Karpas-422 (cell line): ENCODE data around the gene ROBO2. TPM values are rescaled to one million over a fixed set of nuclear protein-coding genes. Genes with fewer than 3 reads are reported as not detected.
A peak's percentile ranks its signal among the peaks of the same experiment; 100 is the strongest.

ENCODE experiments used
- DNase-seq: peaks from one replicate; pipeline ENCODE4 v3.0.0-alpha.2; 2015
- H2AFZ ChIP-seq: fragments of 200-600 bp; sonication (generic); 2 replicates; pipeline ENCODE4 v1.6.1; 2014; ENCODE audit warnings: antibody characterized with exemption, low read length, mixed read lengths
- H3K27ac ChIP-seq: fragments of 200-600 bp; sonication (generic); 2 replicates; pipeline ENCODE4 v1.5.1; 2014; ENCODE audit warnings: mild to moderate bottlenecking, low read length, moderate library complexity
- H3K27me3 ChIP-seq: fragments of 200-600 bp; sonication (generic); 2 replicates; pipeline ENCODE4 v1.6.1; 2014; ENCODE audit warnings: low read length, mixed read lengths
- H3K36me3 ChIP-seq: fragments of 200-600 bp; sonication (generic); 2 replicates; pipeline ENCODE4 v1.6.1; 2014; ENCODE audit warnings: low read length, mixed read lengths; ENCODE audit not compliant: insufficient read depth
- H3K4me1 ChIP-seq: fragments of 200-600 bp; sonication (generic); 2 replicates; pipeline ENCODE4 v1.6.1; 2014; ENCODE audit warnings: mild to moderate bottlenecking, low read length, mixed read lengths
- H3K4me2 ChIP-seq: fragments of 200-600 bp; sonication (generic); 2 replicates; pipeline ENCODE4 v1.6.1; 2014; ENCODE audit warnings: low read length, low read depth, mild to moderate bottlenecking; ENCODE audit not compliant: poor library complexity, severe bottlenecking
- H3K4me3 ChIP-seq: fragments of 200-600 bp; sonication (generic); 2 replicates; pipeline ENCODE4 v1.5.1; 2014; ENCODE audit warnings: mild to moderate bottlenecking, antibody characterized with exemption, low read length, mixed read lengths
- H3K79me2 ChIP-seq: fragments of 200-600 bp; sonication (generic); 2 replicates; pipeline ENCODE4 v1.6.1; 2014; ENCODE audit warnings: mild to moderate bottlenecking, low read length, mixed read lengths
- H3K9ac ChIP-seq: fragments of 200-600 bp; sonication (generic); 2 replicates; pipeline ENCODE4 v1.6.0; 2014; ENCODE audit warnings: low read length
- H3K9me2 ChIP-seq: fragments of 200-600 bp; sonication (generic), shearing (Covaris generic); replicated peaks from 2 replicates; pipeline ENCODE4 v1.6.0; 2014; ENCODE audit warnings: mild to moderate bottlenecking, low read length, moderate library complexity; ENCODE audit not compliant: insufficient read depth
- H3K9me3 ChIP-seq: fragments of 300-700, 200-600 bp; sonication (generic); 2 replicates; pipeline ENCODE4 v1.6.1; 2014; ENCODE audit warnings: low read length, mixed read lengths
- H4K20me1 ChIP-seq: fragments of 200-600 bp; sonication (generic); 2 replicates; pipeline ENCODE4 v1.6.1; 2014; ENCODE audit warnings: mild to moderate bottlenecking, antibody characterized with exemption, low read length, low read depth; ENCODE audit not compliant: insufficient read depth
- small RNA-seq: library from RNA; depleted of rRNA; stranded (forward); fragments of <200 nt; gene quantifications from one replicate; pipeline ENCODE3, GENCODE V24; 2014
- total RNA-seq: library from RNA; depleted of rRNA; stranded (reverse); fragments of >200 nt; shearing (Covaris generic); gene quantifications from 2 replicates; pipeline ENCODE4 v1.2.3, GENCODE V29; 2014; ENCODE audit warnings: low replicate concordance

ROBO2 gene
- total RNA-seq, 1 experiment from 2014 or later = 262 TPM

GRCh38 chr3:77685713-77686112 is 645.8 kb downstream of the ROBO2 start:
- DNase-seq = peak; percentile 48
- H3K4me3 ChIP-seq = no peak overlapping the region
- no peaks in the 10 kb centered on the region; the same call in 1 of the 2 replicates for H3K36me3 ChIP-seq
- H3K4me1 ChIP-seq = peaks cover 54% of the 10 kb centered on the region
- no peaks in the 10 kb centered on the region for H3K27me3 ChIP-seq
- peak overlapping the region; percentile 90 for H3K27ac ChIP-seq
- H4K20me1 ChIP-seq = no peaks in the 10 kb centered on the region
- no peak overlapping the region for H3K9ac ChIP-seq
- H3K4me2 ChIP-seq = no peak overlapping the region
- H3K79me2 ChIP-seq = no peaks in the 10 kb centered on the region
- peaks cover 14% of the 10 kb centered on the region for H3K9me3 ChIP-seq
- H3K9me2 ChIP-seq = no peaks in the 10 kb centered on the region
- peak overlapping the region; percentile 84; the same call in 1 of the 2 replicates for H2AFZ ChIP-seq

DNA sequence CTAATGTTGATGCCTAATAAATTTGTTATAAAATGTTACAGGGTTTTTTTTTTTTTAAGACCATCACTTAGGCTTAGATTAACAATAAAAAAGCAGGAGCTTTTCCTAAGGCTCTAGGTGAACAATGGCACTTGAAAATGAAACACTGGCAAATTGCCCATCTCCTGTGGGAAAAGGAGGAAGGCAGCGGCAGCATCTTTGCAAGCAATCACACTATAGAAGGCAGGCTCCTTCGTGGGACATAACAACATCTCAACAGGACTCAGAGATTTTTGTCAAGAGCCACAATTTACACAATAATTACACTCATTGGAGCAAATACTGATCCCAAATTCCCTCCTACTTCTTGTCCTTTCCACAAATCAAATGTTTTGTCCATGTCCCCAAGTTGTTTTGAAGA is 646.7 kb downstream of the ROBO2 start:
- Histone ChIP-seq H3K27me3 (no peaks in the 10 kb centered on the region), H4K20me1 (no peaks in the 10 kb centered on the region), H3K9me3 (peaks cover 10% of the 10 kb centered on the region), H3K9me2 (no peaks in the 10 kb centered on the region), H3K27ac (peak overlapping the region; percentile 90), H3K79me2 (no peaks in the 10 kb centered on the region), H3K4me1 (peaks cover 56% of the 10 kb centered on the region), H3K36me3 (no peaks in the 10 kb centered on the region; the same call in 1 of the 2 replicates), H3K4me2 (no peak overlapping the region), H3K4me3 (no peak overlapping the region), H2AFZ (peak overlapping the region; percentile 63; the same call in 1 of the 2 replicates), H3K9ac (no peak overlapping the region)
- no peak for DNase-seq

DNA sequence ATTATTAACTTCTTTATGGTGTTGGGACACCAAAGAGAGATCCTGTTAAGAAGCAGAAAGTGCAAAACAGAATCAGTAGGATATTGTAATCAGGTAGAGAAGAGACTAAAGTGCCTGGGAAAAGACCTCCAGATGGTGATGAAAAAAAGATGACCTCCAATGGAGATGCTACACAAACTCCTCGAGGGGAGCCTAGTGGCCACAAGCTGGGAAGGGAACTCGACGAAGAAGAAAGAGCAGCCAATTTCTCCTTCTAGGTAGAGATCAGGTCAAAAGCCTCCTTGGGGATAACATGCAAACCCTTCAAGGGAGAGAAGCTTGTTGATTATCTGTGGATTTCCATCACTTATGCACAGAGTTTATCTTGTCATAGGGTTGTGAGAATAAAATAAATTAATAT is 647.6 kb downstream of the ROBO2 start:
- H3K9me3 ChIP-seq = peaks cover 4% of the 10 kb centered on the region; the same call in 1 of the 2 replicates
- peak overlapping the region; percentile 90 for H3K27ac ChIP-seq
- H3K9me2 ChIP-seq = no peaks in the 10 kb centered on the region
- no peaks in the 10 kb centered on the region for H3K79me2 ChIP-seq
- no peak overlapping the region for H3K4me2 ChIP-seq
- H3K4me1 ChIP-seq = peaks cover 56% of the 10 kb centered on the region
- peak overlapping the region; percentile 63; the same call in 1 of the 2 replicates for H2AFZ ChIP-seq
- no peaks in the 10 kb centered on the region; the same call in 1 of the 2 replicates for H3K36me3 ChIP-seq
- no peak for DNase-seq
- H4K20me1 ChIP-seq = no peaks in the 10 kb centered on the region
- H3K27me3 ChIP-seq = no peaks in the 10 kb centered on the region
- 0 out of 2 replicates have a peak overlapping the region, but pooled peaks have one; percentile 5 for H3K9ac ChIP-seq
- no peak overlapping the region for H3K4me3 ChIP-seq

- H3K9me2 ChIP-seq = no peaks in the 10 kb centered on the region
- peaks cover 66% of the 10 kb centered on the region for H3K4me1 ChIP-seq
- H3K9ac ChIP-seq = peak overlapping the region; percentile 43
- no peaks in the 10 kb centered on the region for H4K20me1 ChIP-seq
- H3K9me3 ChIP-seq = no peaks in the 10 kb centered on the region
- no peaks in the 10 kb centered on the region for H3K36me3 ChIP-seq
- no peaks in the 10 kb centered on the region for H3K27me3 ChIP-seq
- peak; percentile 77 for DNase-seq
- H2AFZ ChIP-seq = peak overlapping the region; percentile 13; the same call in 1 of the 2 replicates
- no peaks in the 10 kb centered on the region for H3K79me2 ChIP-seq
- H3K27ac ChIP-seq = peak overlapping the region; percentile 90
- H3K4me3 ChIP-seq = no peak overlapping the region
- peak overlapping the region; percentile 48 for H3K4me2 ChIP-seq
Observed at GRCh38 chr3:77690284-77690845, 650.5 kb downstream of the ROBO2 start.

DNA sequence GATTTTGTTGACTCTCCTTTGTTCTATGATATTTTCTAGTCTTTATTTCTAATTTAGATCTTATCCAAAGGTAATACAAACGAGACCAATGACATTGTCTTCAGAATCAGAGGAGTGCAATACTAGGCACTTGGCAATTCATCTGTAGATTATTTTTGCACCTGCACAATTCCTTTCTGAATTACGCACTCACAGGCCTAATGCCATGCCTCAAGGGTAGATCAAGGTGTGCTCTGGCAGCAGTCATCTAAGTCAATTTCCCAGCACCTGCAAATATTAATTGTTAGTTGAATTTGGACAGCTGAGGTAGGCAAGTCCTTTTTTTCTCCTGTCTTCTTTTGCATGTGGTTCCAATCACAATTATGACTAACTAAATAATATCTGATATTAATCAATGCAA is 653.2 kb downstream of the ROBO2 start:
- Histone ChIP-seq H2AFZ (peak overlapping the region; percentile 36), H3K27me3 (no peaks in the 10 kb centered on the region), H3K4me1 (peaks cover 40% of the 10 kb centered on the region), H3K36me3 (no peaks in the 10 kb centered on the region), H3K9ac (no peak overlapping the region), H4K20me1 (no peaks in the 10 kb centered on the region), H3K27ac (no peak overlapping the region), H3K4me3 (no peak overlapping the region), H3K9me3 (no peaks in the 10 kb centered on the region), H3K4me2 (no peak overlapping the region), H3K79me2 (no peaks in the 10 kb centered on the region), H3K9me2 (no peaks in the 10 kb centered on the region)
- DNase-seq = no peak

GRCh38 chr3:77699125-77699691 is 659.3 kb downstream of the ROBO2 start:
- Histone ChIP-seq H4K20me1 (no peaks in the 10 kb centered on the region), H3K79me2 (no peaks in the 10 kb centered on the region), H2AFZ (peak overlapping the region; percentile 40; the same call in 1 of the 2 replicates), H3K9me3 (no peaks in the 10 kb centered on the region), H3K4me1 (peaks cover 31% of the 10 kb centered on the region), H3K27ac (no peak overlapping the region), H3K4me2 (no peak overlapping the region), H3K9me2 (no peaks in the 10 kb centered on the region), H3K27me3 (no peaks in the 10 kb centered on the region), H3K4me3 (no peak overlapping the region), H3K9ac (no peak overlapping the region), H3K36me3 (no peaks in the 10 kb centered on the region)
- no peak for DNase-seq

Small RNA genes lying within 50 kb of the gene (small RNA-seq; reads per million reads assigned to genes)
- gene RNU6-386P = not detected
